Activated CD8-positive, alpha-beta memory T cell treated with anti-CD3 and anti-CD28 coated beads, Interleukin-2, amount 10 ng/mL, durations not matched to agents 7 days and 5 days (primary cell): ENCODE results near the gene FZD1. TPM values are rescaled to one million over a fixed set of nuclear protein-coding genes. Genes with fewer than 3 reads are reported as not detected.

Experiments used
- ATAC-seq: fragments of 150-1000 bp; cut with Tn5 transposase; one replicate; pipeline ENCODE4 v1.10.0; 2021; ENCODE audit warnings: moderate library complexity
- CTCF ChIA-PET: fragments of 350-600 bp; sonication (Branson Sonifier 250); formaldehyde crosslinking; loops from one replicate; lab custom pipeline; 2021; ENCODE audit warnings: antibody characterized with exemption; lab: Charles Lee
- DNase-seq: peaks from one replicate; pipeline ENCODE4 v3.0.0-alpha.2; 2020
- H3K27ac Mint-ChIP-seq: one replicate; pipeline ENCODE4 v1.8.0; 2021; ENCODE audit warnings: mild to moderate bottlenecking, mixed read lengths
- H3K27me3 Mint-ChIP-seq: one replicate; pipeline ENCODE4 v1.8.0; 2021; ENCODE audit warnings: mixed read lengths
- H3K36me3 Mint-ChIP-seq: one replicate; pipeline ENCODE4 v1.8.0; 2021; ENCODE audit warnings: mild to moderate bottlenecking, mixed read lengths
- H3K4me1 Mint-ChIP-seq: one replicate; pipeline ENCODE4 v1.8.0; 2021; ENCODE audit warnings: mixed read lengths
- H3K4me3 Mint-ChIP-seq: one replicate; pipeline ENCODE4 v1.8.0; 2021; ENCODE audit warnings: mild to moderate bottlenecking, moderate library complexity, mixed read lengths
- H3K9me3 Mint-ChIP-seq: one replicate; pipeline ENCODE4 v1.8.0; 2022; ENCODE audit warnings: low read depth, mixed read lengths
- total RNA-seq, 2 experiments: library from RNA; stranded (reverse); gene quantifications; one replicate each; pipeline ENCODE4 v1.2.3, GENCODE V29; 2021

Gene FZD1
- total RNA-seq = not detected

- CTCF ChIA-PET = no interaction called here
- H3K4me1 Mint-ChIP-seq = peaks cover 17% of the 10 kb centered on the region
- peak; percentile 69 for DNase-seq
- ATAC-seq = peak; percentile 85
- H3K27me3 Mint-ChIP-seq = peaks cover 61% of the 10 kb centered on the region
- H3K36me3 Mint-ChIP-seq = no peaks in the 10 kb centered on the region
- peak within 1 kb of the TSS; percentile 69 for H3K4me3 Mint-ChIP-seq
- no peak within 1 kb of the TSS for H3K27ac Mint-ChIP-seq
- no peaks in the 10 kb centered on the region for H3K9me3 Mint-ChIP-seq
Observed at GRCh38 chr7:91264046-91264923, at the start of gene FZD1. FZD1 (plus strand) TSS chr7:91264433; CDS start chr7:91264881, 448 bp downstream.

DNA sequence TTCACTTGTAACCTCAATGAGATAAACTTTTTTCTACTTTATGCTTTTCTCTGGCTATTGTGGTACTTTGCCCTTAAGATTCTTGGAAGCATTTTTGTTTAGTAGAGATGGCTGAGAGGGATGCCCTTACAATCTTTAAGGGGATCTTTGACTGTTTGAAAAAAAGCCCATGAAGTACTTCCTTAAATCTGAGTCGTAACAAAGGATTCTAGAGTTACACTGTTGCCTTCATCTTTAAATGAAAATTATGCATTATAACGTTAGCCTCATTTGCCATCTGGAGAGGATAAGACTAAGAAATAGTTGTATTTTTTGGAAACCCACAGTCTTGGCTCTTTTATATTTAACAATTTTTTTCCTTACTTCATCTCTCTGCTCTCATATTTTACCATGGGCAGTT is 37.8 kb upstream of the FZD1 start:
- Mint-ChIP-seq H3K27me3 (no peaks in the 10 kb centered on the region), H3K36me3 (no peaks in the 10 kb centered on the region), H3K9me3 (no peaks in the 10 kb centered on the region), H3K27ac (no peak overlapping the region), H3K4me3 (no peak overlapping the region), H3K4me1 (no peaks in the 10 kb centered on the region)
- CTCF ChIA-PET = no interaction called here
- DNase-seq = no peak
- ATAC-seq = no peak

GRCh38 chr7:91228327-91228726 is 35.9 kb upstream of the FZD1 start:
- DNase-seq (no peak), ATAC-seq (no peak)
- H3K27ac Mint-ChIP-seq = no peak overlapping the region
- H3K4me3 Mint-ChIP-seq = no peak overlapping the region
- no peaks in the 10 kb centered on the region for H3K36me3 Mint-ChIP-seq
- H3K4me1 Mint-ChIP-seq = no peaks in the 10 kb centered on the region
- H3K9me3 Mint-ChIP-seq = peaks cover 2% of the 10 kb centered on the region
- no peaks in the 10 kb centered on the region for H3K27me3 Mint-ChIP-seq
- CTCF ChIA-PET = no interaction called here

- Mint-ChIP-seq H3K27me3 (no peaks in the 10 kb centered on the region), H3K36me3 (no peaks in the 10 kb centered on the region), H3K4me3 (no peak overlapping the region), H3K9me3 (peaks cover 2% of the 10 kb centered on the region), H3K4me1 (no peaks in the 10 kb centered on the region), H3K27ac (no peak overlapping the region)
- DNase-seq (no peak), ATAC-seq (no peak)
- CTCF ChIA-PET = no interaction called here
Observed at GRCh38 chr7:91228927-91229558, 35.2 kb upstream of the FZD1 start.

DNA sequence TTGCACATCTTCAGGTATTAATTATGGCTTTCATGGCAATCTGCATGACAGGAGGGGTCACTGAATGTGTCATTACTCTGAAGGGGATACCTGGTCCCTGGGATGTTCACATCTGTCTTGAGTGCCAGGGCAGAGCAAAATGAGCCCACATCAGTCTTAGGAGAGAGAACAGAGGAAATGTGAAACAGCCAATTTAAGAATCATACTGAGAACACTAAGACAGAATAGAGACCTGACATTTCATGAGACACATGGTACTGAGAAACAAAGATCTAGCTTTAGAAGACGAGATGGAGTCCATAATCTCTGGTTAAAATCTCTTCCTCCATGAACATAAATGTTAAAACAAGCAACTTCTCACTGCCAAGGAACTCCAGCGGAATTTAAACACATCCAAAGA is 34.1 kb upstream of the FZD1 start:
- Mint-ChIP-seq H3K27me3 (no peaks in the 10 kb centered on the region), H3K9me3 (peaks cover 2% of the 10 kb centered on the region), H3K36me3 (no peaks in the 10 kb centered on the region), H3K4me1 (no peaks in the 10 kb centered on the region), H3K4me3 (no peak overlapping the region), H3K27ac (no peak overlapping the region)
- no peak for DNase-seq
- CTCF ChIA-PET = no interaction called here
- ATAC-seq = no peak

DNA sequence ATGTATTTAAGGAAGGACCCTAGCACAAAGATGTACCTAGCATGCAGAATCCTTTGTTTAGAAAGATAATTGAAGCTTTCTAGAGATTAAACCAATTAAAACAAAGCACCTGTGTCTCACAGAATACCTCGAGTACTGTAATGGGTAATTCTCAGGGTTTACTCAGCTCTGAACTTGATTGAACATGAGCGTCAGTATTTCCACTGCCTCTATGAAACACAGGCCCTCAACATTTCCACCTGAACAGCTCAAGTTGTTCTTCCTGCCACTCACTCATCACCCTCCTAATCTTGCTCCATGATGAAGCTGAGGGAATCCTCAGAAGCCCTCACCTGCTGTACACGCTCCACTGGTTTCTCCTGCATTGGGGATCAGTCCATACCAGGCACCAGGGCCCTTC is 33.7 kb upstream of the FZD1 start:
- no peak for ATAC-seq

GRCh38 chr7:91233212-91233611 is 31.0 kb upstream of the FZD1 start:
- Mint-ChIP-seq H3K27ac (no peak overlapping the region), H3K4me1 (no peaks in the 10 kb centered on the region), H3K27me3 (no peaks in the 10 kb centered on the region), H3K9me3 (peaks cover 2% of the 10 kb centered on the region), H3K4me3 (no peak overlapping the region), H3K36me3 (no peaks in the 10 kb centered on the region)
- CTCF ChIA-PET = no interaction called here
- ATAC-seq (no peak), DNase-seq (no peak)

More for the DNA sequence above, 33.7 kb upstream of the FZD1 start:
- Mint-ChIP-seq H3K27me3 (no peaks in the 10 kb centered on the region), H3K27ac (no peak overlapping the region), H3K4me3 (no peak overlapping the region), H3K36me3 (no peaks in the 10 kb centered on the region), H3K9me3 (peaks cover 2% of the 10 kb centered on the region), H3K4me1 (no peaks in the 10 kb centered on the region)
- DNase-seq = no peak
- CTCF ChIA-PET = no interaction called here

DNA sequence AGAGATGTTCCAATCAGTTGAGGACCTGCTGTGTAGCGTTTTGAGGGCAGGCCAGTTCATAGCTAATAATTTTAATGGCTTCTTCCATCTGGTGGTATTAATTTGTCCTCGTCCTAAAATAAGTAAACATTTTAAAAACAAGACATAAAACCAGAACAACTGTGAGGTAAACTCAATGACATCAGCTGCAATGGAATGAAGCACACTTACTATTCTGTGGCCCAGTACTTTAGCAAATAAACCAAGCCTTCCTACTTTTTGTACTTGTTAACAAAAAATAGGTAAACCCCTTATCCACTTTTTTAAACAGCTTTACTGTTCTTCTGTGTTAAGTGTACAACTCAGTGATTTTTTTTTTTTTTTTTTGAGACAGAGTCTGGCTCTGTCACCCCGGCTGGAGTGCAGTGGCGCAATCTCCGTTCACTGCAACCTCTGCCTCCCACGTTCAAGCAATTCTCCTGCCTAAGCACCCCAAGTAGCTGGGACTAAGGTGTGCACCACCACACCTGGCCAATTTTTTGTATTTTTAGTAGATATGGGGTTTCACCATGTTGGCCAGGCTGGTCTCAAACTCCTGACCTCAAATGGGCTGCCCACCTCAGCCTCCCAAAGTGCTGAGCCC is 28.9 kb upstream of the FZD1 start:
- Mint-ChIP-seq H3K4me1 (no peaks in the 10 kb centered on the region), H3K9me3 (peaks cover 2% of the 10 kb centered on the region), H3K27me3 (no peaks in the 10 kb centered on the region), H3K36me3 (no peaks in the 10 kb centered on the region), H3K27ac (no peak overlapping the region), H3K4me3 (no peak overlapping the region)
- DNase-seq (no peak), ATAC-seq (no peak)
- CTCF ChIA-PET = no interaction called here

DNA sequence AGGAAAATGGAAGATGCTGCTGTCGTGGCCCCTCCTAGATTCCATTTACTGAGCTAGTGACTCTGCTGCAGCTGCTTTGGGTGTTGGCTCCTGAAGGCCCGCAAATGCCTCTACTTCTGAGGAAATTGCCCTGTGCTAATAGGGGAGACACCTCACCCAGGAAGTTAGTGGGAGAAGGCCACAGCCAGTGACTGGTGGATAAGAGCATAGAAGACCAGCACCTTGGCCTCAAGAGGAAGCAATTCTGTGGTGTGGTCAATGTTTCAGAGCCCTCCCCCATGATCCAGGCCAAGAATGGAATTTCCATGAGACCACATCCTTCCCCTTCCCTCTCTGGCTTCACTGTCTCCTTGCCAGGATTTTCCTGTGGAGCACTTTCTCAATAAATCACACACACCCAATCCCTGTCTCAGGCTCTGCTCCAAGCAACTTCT is 25.0 kb upstream of the FZD1 start:
- ATAC-seq (no peak), DNase-seq (no peak)
- H3K9me3 Mint-ChIP-seq = no peaks in the 10 kb centered on the region
- CTCF ChIA-PET = no interaction called here
- H3K27ac Mint-ChIP-seq = no peak overlapping the region
- H3K36me3 Mint-ChIP-seq = no peaks in the 10 kb centered on the region
- H3K4me3 Mint-ChIP-seq = no peak overlapping the region
- no peaks in the 10 kb centered on the region for H3K4me1 Mint-ChIP-seq
- no peaks in the 10 kb centered on the region for H3K27me3 Mint-ChIP-seq

DNA sequence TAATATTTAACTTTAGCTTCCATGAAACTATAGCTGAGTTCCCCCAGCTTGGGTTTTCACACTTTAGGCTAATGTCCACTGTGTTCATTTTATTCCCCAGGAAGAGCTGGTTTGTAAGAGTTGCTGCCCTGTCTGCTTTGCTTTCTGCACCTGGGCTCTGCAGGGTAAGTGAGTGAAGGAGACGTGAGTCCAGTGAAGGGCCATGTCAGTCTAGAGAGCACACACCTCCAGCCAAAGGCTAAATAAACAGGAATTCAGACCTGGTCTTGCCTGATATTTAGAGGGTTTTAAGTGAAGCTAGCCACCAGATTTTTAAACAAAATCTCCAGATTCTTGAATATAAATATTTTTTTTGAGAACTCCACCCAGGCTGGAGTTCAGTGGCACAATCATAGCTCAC is 24.5 kb upstream of the FZD1 start:
- DNase-seq (no peak), ATAC-seq (no peak)
- H3K27me3 Mint-ChIP-seq = no peaks in the 10 kb centered on the region
- H3K4me3 Mint-ChIP-seq = no peak overlapping the region
- CTCF ChIA-PET = no interaction called here
- H3K36me3 Mint-ChIP-seq = no peaks in the 10 kb centered on the region
- H3K4me1 Mint-ChIP-seq = no peaks in the 10 kb centered on the region
- no peak overlapping the region for H3K27ac Mint-ChIP-seq
- no peaks in the 10 kb centered on the region for H3K9me3 Mint-ChIP-seq

GRCh38 chr7:91240376-91240941 is 23.8 kb upstream of the FZD1 start:
- no peak overlapping the region for H3K27ac Mint-ChIP-seq
- DNase-seq = no peak
- CTCF ChIA-PET = no interaction called here
- ATAC-seq = no peak
- H3K27me3 Mint-ChIP-seq = no peaks in the 10 kb centered on the region
- no peaks in the 10 kb centered on the region for H3K4me1 Mint-ChIP-seq
- H3K9me3 Mint-ChIP-seq = no peaks in the 10 kb centered on the region
- H3K4me3 Mint-ChIP-seq = no peak overlapping the region
- no peaks in the 10 kb centered on the region for H3K36me3 Mint-ChIP-seq

- Mint-ChIP-seq H3K9me3 (no peaks in the 10 kb centered on the region), H3K27ac (no peak overlapping the region), H3K4me1 (no peaks in the 10 kb centered on the region), H3K4me3 (no peak overlapping the region), H3K36me3 (no peaks in the 10 kb centered on the region), H3K27me3 (no peaks in the 10 kb centered on the region)
- no peak for DNase-seq
- ATAC-seq = no peak
- CTCF ChIA-PET = no interaction called here
Observed at GRCh38 chr7:91242097-91242844, 22.0 kb upstream of the FZD1 start.
